ENCODE measurements around the gene ERICH4. TPM values are rescaled to one million over a fixed set of nuclear protein-coding genes. Genes with fewer than 3 reads are reported as not detected.
A peak's percentile ranks its signal among the peaks of the same experiment; 100 is the strongest.
"Not testable (repeated sequence)": the region's sequence is repeated elsewhere in the genome, so short reads cannot be mapped to it uniquely, and the experiment has no call there.

Gene ERICH4
- total RNA-seq, 3 donors from 2014 or later, result not detected

GRCh38 chr19:41405776-41406175, 37.2 kb upstream of the ERICH4 start:
- no peak for TF ChIP-seq CTCF (IDR thresholded peaks at IDR 0.05)
- intact Hi-C loops (cut with DNase I, micrococcal nuclease), result no loop called here
- H3K4me1 ChIP-seq (ENCODE audit: low read depth), result peaks cover 6% of the 10 kb centered on the region
- H3K36me3 ChIP-seq (ENCODE audit: low read depth), result no peaks in the 10 kb centered on the region
- ATAC-seq (no peak), DNase-seq (no peak)
- H3K4me3 ChIP-seq, result no peak overlapping the region
- no peaks in the 10 kb centered on the region for H3K9me3 ChIP-seq

GRCh38 chr19:41407271-41407670, 35.7 kb upstream of the ERICH4 start:
- Histone ChIP-seq H3K36me3 (ENCODE audit: low read depth) (no peaks in the 10 kb centered on the region), H3K9me3 (no peaks in the 10 kb centered on the region), H3K4me1 (ENCODE audit: low read depth) (peaks cover 6% of the 10 kb centered on the region), H3K4me3 (no peak overlapping the region)
- ATAC-seq (peak; percentile 32), DNase-seq (no peak)
- no peak for TF ChIP-seq CTCF (IDR thresholded peaks at IDR 0.05)
- intact Hi-C loops (cut with DNase I, micrococcal nuclease), result no loop called here

- ATAC-seq (peak; percentile 58), DNase-seq (peak in 1 of 3 donors; percentile 37)
- Histone ChIP-seq H3K9me3 (no peaks in the 10 kb centered on the region), H3K4me3 (no peak overlapping the region), H3K4me1 (ENCODE audit: low read depth) (peaks cover 6% of the 10 kb centered on the region), H3K36me3 (ENCODE audit: low read depth) (no peaks in the 10 kb centered on the region)
- intact Hi-C loops (cut with DNase I, micrococcal nuclease), result no loop called here
- TF ChIP-seq CTCF (IDR thresholded peaks at IDR 0.05), result no peak
Observed at GRCh38 chr19:41408256-41408655, 34.7 kb upstream of the ERICH4 start.

- ATAC-seq; H3K4me3 ChIP-seq; intact Hi-C loops (cut with DNase I, micrococcal nuclease); H3K4me1 ChIP-seq (ENCODE audit: low read depth); H3K36me3 ChIP-seq (ENCODE audit: low read depth); H3K9me3 ChIP-seq; DNase-seq: not testable (repeated sequence)
Observed at GRCh38 chr19:41408846-41409245, 34.1 kb upstream of the ERICH4 start.

- ATAC-seq, result peak; percentile 89
- intact Hi-C loops (cut with DNase I, micrococcal nuclease), result no loop called here
- peak in 1 of 3 donors; percentile 33 for DNase-seq
- no peaks in the 10 kb centered on the region for H3K36me3 ChIP-seq (ENCODE audit: low read depth)
- peaks cover 7% of the 10 kb centered on the region for H3K4me1 ChIP-seq (ENCODE audit: low read depth)
- H3K9me3 ChIP-seq, result no peaks in the 10 kb centered on the region
- no peak for TF ChIP-seq CTCF (IDR thresholded peaks at IDR 0.05)
- no peak overlapping the region for H3K4me3 ChIP-seq
Observed at GRCh38 chr19:41409288-41409687, 33.7 kb upstream of the ERICH4 start.

GRCh38 chr19:41410336-41411054, 32.5 kb upstream of the ERICH4 start:
- intact Hi-C loops (cut with DNase I, micrococcal nuclease), result no loop called here
- no peak for TF ChIP-seq CTCF (IDR thresholded peaks at IDR 0.05)
- no peaks in the 10 kb centered on the region for H3K36me3 ChIP-seq (ENCODE audit: low read depth)
- DNase-seq (no peak), ATAC-seq (no peak)
- peaks cover 10% of the 10 kb centered on the region for H3K4me1 ChIP-seq (ENCODE audit: low read depth)
- no peaks in the 10 kb centered on the region for H3K9me3 ChIP-seq
- no peak overlapping the region for H3K4me3 ChIP-seq

All from mucosa of descending colon (tissue), 3 donors.